K562 (cell line): ENCODE measurements around the gene AHI1.

Experiments
- FOSL1 ChIP-seq: fragments of 200-800 bp; sonication (Bioruptor generic); conservative IDR thresholded peaks from 2 replicates; pipeline ENCODE4 v1.6.1; 2016; ENCODE audit warnings: missing genetic modification characterization, missing compliant biosample characterization
- NFYB ChIP-seq: IDR thresholded peaks from 2 replicates; pipeline ENCODE4 v1.6.1; 2011; ENCODE audit warnings: mild to moderate bottlenecking, moderate library complexity; ENCODE audit not compliant: insufficient read length; ENCODE audit errors: extremely low read depth
- RBM14 ChIP-seq: fragments of 200-400 bp; formaldehyde crosslinking; IDR thresholded peaks from 2 replicates; pipeline ENCODE4 v1.6.1; 2018; ENCODE audit warnings: low read depth, mild to moderate bottlenecking, low read length, moderate library complexity, borderline replicate concordance; ENCODE audit not compliant: insufficient read depth
- SP1 ChIP-seq: sonication (generic); formaldehyde crosslinking; IDR thresholded peaks from 2 replicates; pipeline ENCODE4 v1.8.1; 2022; ENCODE audit warnings: mild to moderate bottlenecking, missing genetic modification reagents
- SRSF1 ChIP-seq: fragments of 200-400 bp; formaldehyde crosslinking; IDR thresholded peaks from 2 replicates; pipeline ENCODE4 v1.6.1; 2017; ENCODE audit warnings: mild to moderate bottlenecking, low read depth, low read length, moderate library complexity
- YBX1 ChIP-seq: fragments of 450-650 bp; IDR thresholded peaks from 2 replicates; pipeline ENCODE4 v1.7.1; 2016; ENCODE audit warnings: mild to moderate bottlenecking
- TF ChIP-seq, protein P1 (sequence below): sonication (generic); formaldehyde crosslinking; IDR thresholded peaks from 2 replicates; pipeline ENCODE4 v1.8.1; 2023; ENCODE audit warnings: mild to moderate bottlenecking, missing genetic modification reagents
- TF ChIP-seq, protein P2 (sequence below): fragments of 200-800 bp; sonication (Bioruptor generic); IDR thresholded peaks from 2 replicates; pipeline ENCODE4 v1.6.1; 2017; ENCODE audit warnings: missing genetic modification characterization, missing compliant biosample characterization
- TF ChIP-seq, protein P3 (sequence below): fragments of 250-450 bp; sonication (Bioruptor Pico); IDR thresholded peaks from 2 replicates; pipeline ENCODE4 v1.8.0; 2022; ENCODE audit warnings: moderate library complexity, mild to moderate bottlenecking, inconsistent platforms
- TF ChIP-seq, protein P4 (sequence below): fragments of 250-450 bp; sonication (Bioruptor Pico); IDR thresholded peaks from 2 replicates; pipeline ENCODE4 v1.5.0; 2021
- TF ChIP-seq, protein P5 (sequence below), 3 experiments: IDR thresholded peaks in 2 of 3; conservative IDR thresholded peaks in 1 of 3; 2 replicates each; pipeline ENCODE4 v1.5.1; 2011 to 2012; ENCODE audit warnings: low read length in 3 of 3, mild to moderate bottlenecking in 3 of 3, control low read depth in 2 of 3, improper control_type of control experiment in 1 of 3, inconsistent platforms in 1 of 3, low read depth in 1 of 3, mixed read lengths in 1 of 3, moderate library complexity in 1 of 3; ENCODE audit not compliant: insufficient read depth in 2 of 3

DNA sequence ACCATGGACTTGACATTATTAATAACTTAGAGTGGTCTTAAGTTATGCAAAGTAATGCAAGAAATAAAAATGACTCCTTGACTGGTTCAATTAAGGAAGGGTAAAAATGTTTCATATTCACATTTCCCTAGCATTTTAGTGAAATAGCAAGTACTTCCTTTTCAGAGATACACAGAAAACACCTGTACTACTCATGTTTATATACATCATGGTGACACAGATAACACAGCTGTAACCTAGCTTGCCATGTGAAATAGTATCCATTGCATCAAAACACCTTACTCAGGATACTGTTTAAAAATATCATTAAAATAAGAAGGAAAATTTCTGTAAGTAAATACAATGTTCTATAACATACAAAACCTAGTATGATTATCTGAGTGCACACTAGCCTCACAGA is 102.4 kb downstream of the AHI1 start:
- TF ChIP-seq, protein P1, sequence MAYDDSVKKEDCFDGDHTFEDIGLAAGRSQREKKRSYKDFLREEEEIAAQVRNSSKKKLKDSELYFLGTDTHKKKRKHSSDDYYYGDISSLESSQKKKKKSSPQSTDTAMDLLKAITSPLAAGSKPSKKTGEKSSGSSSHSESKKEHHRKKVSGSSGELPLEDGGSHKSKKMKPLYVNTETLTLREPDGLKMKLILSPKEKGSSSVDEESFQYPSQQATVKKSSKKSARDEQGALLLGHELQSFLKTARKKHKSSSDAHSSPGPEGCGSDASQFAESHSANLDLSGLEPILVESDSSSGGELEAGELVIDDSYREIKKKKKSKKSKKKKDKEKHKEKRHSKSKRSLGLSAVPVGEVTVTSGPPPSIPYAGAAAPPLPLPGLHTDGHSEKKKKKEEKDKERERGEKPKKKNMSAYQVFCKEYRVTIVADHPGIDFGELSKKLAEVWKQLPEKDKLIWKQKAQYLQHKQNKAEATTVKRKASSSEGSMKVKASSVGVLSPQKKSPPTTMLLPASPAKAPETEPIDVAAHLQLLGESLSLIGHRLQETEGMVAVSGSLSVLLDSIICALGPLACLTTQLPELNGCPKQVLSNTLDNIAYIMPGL (CRISPR knock-in tag): no peak
- TF ChIP-seq FOSL1 (tag): no peak
- TF ChIP-seq, protein P2, sequence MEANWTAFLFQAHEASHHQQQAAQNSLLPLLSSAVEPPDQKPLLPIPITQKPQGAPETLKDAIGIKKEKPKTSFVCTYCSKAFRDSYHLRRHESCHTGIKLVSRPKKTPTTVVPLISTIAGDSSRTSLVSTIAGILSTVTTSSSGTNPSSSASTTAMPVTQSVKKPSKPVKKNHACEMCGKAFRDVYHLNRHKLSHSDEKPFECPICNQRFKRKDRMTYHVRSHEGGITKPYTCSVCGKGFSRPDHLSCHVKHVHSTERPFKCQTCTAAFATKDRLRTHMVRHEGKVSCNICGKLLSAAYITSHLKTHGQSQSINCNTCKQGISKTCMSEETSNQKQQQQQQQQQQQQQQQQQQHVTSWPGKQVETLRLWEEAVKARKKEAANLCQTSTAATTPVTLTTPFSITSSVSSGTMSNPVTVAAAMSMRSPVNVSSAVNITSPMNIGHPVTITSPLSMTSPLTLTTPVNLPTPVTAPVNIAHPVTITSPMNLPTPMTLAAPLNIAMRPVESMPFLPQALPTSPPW: no peak
- TF ChIP-seq, protein P3, sequence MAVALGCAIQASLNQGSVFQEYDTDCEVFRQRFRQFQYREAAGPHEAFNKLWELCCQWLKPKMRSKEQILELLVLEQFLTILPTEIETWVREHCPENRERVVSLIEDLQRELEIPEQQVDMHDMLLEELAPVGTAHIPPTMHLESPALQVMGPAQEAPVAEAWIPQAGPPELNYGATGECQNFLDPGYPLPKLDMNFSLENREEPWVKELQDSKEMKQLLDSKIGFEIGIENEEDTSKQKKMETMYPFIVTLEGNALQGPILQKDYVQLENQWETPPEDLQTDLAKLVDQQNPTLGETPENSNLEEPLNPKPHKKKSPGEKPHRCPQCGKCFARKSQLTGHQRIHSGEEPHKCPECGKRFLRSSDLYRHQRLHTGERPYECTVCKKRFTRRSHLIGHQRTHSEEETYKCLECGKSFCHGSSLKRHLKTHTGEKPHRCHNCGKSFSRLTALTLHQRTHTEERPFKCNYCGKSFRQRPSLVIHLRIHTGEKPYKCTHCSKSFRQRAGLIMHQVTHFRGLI: no peak
- TF ChIP-seq, protein P4, sequence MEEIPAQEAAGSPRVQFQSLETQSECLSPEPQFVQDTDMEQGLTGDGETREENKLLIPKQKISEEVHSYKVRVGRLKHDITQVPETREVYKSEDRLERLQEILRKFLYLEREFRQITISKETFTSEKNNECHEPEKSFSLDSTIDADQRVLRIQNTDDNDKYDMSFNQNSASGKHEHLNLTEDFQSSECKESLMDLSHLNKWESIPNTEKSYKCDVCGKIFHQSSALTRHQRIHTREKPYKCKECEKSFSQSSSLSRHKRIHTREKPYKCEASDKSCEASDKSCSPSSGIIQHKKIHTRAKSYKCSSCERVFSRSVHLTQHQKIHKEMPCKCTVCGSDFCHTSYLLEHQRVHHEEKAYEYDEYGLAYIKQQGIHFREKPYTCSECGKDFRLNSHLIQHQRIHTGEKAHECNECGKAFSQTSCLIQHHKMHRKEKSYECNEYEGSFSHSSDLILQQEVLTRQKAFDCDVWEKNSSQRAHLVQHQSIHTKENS (CRISPR knock-in tag): no peak
- no peak for TF ChIP-seq SRSF1
- TF ChIP-seq, protein P5, sequence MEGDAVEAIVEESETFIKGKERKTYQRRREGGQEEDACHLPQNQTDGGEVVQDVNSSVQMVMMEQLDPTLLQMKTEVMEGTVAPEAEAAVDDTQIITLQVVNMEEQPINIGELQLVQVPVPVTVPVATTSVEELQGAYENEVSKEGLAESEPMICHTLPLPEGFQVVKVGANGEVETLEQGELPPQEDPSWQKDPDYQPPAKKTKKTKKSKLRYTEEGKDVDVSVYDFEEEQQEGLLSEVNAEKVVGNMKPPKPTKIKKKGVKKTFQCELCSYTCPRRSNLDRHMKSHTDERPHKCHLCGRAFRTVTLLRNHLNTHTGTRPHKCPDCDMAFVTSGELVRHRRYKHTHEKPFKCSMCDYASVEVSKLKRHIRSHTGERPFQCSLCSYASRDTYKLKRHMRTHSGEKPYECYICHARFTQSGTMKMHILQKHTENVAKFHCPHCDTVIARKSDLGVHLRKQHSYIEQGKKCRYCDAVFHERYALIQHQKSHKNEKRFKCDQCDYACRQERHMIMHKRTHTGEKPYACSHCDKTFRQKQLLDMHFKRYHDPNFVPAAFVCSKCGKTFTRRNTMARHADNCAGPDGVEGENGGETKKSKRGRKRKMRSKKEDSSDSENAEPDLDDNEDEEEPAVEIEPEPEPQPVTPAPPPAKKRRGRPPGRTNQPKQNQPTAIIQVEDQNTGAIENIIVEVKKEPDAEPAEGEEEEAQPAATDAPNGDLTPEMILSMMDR (IDR thresholded peaks at IDR 0.05 in 2 of 3, conservative IDR thresholded peaks at IDR 0.05 in 1 of 3; ENCODE audit: insufficient read depth in 2 of 3, low read depth in 1 of 3, low read length in 3 of 3): no peak
- TF ChIP-seq NFYB: no peak
- no peak for TF ChIP-seq RBM14
- no peak for TF ChIP-seq SP1
- no peak for TF ChIP-seq YBX1
